ENCODE data around the gene KIF17.

The KIF17 gene

GRCh38 chr1:20710469-20711284 lies 7.1 kb downstream of the KIF17 start:
- DNase-seq (ENCODE audit: low read depth): no peak

GRCh38 chr1:20709868-20710267 lies 7.9 kb downstream of the KIF17 start:
- DNase-seq (ENCODE audit: low read depth): no peak

- no peak for DNase-seq (ENCODE audit: low read depth)
Observed at GRCh38 chr1:20708891-20709290, 8.9 kb downstream of the KIF17 start.

GRCh38 chr1:20708057-20708456 lies 9.8 kb downstream of the KIF17 start:
- no peak for DNase-seq (ENCODE audit: low read depth)

GRCh38 chr1:20706841-20707240 lies 11.0 kb downstream of the KIF17 start:
- DNase-seq (ENCODE audit: low read depth): no peak

GRCh38 chr1:20705203-20705755 lies 12.5 kb downstream of the KIF17 start:
- no peak for DNase-seq (ENCODE audit: low read depth)

DNA sequence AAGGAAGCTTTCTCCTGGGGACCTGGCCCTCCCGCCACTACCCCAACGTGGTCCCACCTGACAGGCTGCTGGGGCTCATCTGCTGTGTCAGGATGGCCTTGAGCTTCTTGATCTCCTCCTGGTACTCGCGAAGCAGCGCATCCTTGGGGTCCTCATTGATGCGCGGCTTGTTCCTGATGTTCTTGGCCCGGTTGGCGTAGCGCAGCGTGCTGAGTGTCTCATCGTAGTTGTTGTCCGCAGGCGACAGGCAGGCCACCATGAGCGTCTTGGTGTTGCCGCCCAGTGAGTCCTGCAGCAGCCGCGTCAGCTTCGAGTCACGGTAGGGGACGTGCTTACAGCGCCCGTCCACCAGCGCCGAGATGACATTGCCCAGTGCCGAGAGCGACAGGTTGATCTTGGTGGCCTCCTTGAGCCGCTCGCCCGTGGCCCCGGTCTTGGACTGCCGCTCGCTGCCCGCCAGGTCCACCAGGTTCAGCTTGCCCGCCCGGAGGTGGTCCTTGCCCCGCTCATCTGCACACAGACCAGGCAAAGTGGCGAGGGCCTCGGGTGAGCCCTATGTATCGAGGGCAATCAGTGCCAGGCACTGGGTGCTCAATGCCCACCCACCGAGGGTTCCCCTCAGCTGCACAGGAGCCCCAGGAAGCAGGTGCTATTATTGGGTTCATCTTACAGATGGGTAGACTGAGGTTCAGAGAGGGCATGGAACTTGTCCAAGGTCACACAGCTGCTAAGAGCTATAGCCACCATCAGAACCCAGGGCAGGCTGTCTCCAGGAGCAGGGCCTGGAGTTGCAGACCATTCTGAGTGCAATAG lies 13.2 kb downstream of the KIF17 start:
- no peak for DNase-seq (ENCODE audit: low read depth)

DNA sequence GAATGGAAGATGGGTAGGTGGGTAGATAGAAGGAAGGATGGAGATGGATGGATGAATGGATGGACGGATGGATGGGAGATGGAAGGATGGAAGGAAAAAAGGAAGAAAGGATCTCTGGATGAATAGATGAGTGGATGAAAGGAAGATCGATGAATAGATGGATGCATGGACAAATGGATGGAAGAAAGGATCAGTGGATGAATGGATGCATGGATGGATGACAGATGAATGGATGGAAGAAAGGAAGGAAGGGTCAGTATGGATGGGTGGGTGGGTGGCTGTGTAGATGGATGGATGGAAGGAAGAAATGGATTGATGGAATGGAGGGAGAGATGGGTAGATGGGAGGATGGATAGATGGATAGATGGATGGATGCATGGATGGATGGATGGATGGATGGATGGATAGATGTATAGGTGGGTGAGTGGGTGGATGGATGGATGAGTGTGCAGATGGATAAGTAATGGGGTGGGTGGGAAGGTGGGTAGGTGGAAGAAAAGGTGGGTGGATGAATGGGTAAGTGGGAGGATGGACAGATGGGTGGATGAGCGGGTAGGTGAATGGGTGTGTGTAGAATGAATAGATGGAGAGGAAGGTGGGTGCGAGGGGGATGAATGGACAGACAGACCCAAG lies 14.6 kb downstream of the KIF17 start:
- DNase-seq (ENCODE audit: low read depth): no peak

- no peak for DNase-seq (ENCODE audit: low read depth)
Observed at GRCh38 chr1:20702416-20702815, 15.4 kb downstream of the KIF17 start.

DNA sequence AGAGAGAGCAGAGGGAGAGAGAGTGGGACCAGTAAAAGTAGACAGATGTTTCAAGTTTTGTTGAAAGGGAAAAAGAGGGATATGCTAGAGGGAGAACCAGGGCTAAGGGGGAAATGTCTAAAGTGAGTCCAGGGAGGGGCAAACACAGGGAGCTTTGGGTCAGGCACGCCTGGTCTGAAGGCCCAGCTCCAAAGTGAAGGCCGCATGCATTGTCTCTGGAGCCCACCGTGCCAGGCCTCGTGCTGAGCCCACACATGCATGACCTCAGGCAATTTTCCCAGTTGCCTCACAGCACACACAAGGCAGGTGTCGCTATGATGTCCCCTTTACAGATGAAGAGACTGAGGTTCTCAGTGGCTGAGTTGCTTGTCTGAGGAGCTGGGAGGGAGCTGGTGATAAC lies 16.0 kb downstream of the KIF17 start:
- no peak for DNase-seq (ENCODE audit: low read depth)

GRCh38 chr1:20701446-20701845 lies 16.4 kb downstream of the KIF17 start:
- no peak for DNase-seq (ENCODE audit: low read depth)

DNA sequence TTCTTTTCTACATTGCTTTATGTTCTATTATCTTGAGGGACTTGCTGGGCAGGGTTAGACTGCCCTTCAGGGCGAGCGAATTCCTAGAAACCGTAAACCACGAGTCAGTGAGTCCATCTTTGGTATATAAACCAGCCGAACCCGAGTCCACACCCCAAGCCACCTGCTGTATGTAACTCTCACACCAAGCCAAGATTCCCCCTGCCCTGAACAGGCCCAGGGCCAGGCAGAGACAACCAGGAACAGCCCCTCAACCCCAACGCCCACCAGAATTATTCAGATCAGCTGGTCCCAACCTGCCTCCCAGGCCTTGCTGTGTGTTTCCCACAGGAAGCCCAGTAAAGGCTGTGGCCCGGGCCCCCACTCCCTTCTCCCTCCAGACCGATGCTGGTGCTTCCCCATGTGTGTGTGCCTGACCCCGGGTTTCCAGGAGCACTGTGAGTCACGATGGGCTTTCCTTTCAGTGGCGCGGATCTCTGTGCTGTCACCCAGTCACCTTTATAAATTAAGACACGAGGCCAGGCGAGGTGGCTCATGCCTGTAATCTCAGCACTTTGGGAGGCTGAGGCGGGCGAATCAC lies 17.1 kb downstream of the KIF17 start:
- no peak for DNase-seq (ENCODE audit: low read depth)

DNA sequence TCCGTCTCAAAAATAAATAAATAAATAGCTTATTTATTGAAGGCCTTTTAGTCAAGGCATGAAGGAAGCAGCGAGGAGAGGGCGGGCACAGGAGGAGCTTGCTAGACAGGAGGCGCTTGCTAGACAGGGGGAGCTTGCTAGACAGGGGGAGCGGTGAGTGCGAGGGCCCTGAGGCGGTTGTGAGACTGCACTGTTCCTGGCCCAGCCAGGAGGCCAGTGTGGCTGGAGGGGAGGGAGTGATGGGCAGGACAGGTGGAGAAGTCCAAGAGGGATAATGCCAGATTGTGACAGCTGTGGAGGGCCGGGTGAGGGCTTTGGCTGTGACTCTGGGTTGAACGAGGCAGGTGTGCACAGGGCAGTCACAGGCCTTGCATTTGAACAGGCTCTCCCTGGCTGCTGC lies 18.2 kb downstream of the KIF17 start:
- DNase-seq (ENCODE audit: low read depth): no peak

DNA sequence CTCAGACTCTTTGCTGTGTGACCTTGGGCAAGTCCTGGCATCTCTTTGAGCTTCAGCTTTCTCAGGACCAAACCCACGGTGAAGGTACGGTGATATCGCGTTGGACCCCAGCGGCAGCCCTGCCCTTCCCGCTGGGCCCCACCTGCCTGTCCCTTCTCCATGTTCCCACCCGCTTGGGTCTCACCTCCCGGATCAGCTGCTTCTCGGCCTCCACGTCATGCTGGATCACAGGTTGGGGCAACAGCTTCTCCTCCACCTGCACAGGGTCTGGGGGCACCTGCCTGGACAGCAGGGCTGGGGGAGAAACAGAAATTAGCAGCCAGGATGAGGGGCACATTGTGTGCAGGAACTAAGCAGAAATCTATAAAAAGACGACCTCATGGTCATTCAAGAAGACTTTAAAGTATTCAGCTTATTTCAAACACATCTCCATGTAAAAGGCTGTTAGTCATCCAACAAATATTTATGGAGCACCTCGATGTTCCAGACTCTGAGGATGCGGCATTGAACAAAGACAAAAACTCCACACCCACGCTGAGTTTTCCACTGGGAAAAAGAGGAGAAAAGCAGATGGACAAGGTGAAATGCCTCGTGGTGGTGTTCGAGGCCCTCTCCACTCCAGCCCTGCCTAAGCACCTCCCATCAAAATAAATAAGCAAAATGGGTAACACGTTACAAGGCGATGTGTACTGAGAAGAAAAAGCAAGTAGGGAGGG lies 19.5 kb downstream of the KIF17 start:
- DNase-seq (ENCODE audit: low read depth): no peak

- DNase-seq (ENCODE audit: low read depth): no peak
Observed at GRCh38 chr1:20697563-20697962, 20.2 kb downstream of the KIF17 start.

DNA sequence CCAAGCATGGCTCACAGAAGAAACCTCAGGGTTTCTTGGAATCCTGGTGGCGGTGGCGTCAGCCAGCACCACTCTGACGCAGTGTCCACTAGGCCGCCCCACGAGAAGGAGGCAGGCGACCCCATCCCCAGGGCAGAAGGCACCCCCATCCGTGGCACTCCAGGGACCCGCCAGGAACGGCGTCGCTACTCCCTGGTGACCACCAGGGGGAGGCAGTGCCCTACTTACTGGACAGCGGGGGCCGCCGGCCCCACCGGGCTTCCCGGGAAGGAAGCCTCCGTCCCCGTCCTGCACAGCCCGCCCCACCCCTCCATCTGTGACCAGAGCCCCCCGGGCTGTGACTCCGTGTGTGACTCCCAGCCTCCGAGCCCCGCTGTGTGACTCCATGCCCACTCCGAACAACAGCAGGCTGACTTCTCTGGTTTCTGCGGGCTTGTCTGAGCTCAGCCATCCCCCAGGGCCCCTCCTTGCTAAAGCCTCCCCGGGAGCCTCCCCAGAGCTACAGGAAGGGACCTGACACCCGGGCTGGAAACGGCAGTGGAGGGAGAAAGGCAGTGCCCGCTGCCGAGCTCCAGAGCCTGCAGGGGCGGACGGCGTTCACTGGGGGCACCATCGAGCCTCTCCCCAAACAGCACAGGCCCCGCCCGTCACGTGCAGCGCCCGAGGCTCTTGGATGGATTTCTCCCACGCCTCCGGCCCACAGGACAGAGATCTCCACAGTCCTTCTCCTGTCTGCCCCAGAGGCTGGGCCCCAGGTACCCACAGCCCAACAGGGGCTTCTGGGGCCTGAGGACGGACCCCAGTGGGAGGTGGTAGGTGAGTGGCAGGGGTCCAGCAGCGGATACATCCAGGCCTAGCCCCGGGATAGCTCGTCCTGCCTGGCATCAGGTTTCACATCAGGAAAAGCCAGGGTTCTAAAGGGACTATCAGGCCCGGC lies 21.1 kb downstream of the KIF17 start:
- DNase-seq (ENCODE audit: low read depth): peak; percentile 61

GRCh38 chr1:20695515-20695914 lies 22.3 kb downstream of the KIF17 start:
- DNase-seq (ENCODE audit: low read depth): no peak

DNA sequence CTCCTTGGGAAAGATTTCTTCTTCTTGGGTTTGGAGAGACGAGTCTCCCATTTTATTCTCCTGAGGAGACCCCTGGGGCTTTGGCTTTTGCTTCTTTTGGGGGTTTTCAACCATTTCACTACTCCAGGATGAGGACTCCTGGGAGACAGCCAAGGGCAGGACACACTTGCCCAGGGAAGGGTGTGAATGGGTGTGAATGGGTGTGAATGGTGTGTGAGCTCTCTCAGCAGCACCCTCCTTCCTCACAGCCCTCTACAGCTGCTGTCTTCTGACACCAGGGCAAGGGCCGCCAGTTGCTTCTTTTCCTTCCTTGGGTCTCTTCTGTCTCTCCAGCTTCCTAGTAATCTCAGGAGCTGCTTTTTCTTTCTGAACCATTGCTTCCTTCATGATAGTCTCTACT lies 24.2 kb downstream of the KIF17 start:
- DNase-seq (ENCODE audit: low read depth): no peak

DNA sequence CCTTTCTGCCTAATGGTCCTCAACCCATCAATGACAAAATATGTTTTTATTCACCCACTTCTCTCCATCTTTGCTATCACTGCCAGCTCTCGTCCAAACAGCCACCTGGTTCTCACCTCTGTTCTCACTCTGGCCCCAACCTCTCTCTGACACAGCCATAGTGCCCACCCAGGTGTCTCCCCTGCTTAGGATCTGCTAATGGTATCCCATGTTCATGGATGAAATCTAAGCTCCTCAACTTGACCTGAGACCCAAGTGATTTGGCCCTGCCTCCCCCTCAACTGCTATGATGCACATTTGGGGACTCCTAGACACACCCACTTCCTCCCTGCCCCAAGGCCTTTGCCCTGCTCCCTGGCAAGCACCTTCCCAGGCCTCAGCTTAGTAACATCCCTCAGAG lies 25.9 kb downstream of the KIF17 start:
- no peak for DNase-seq (ENCODE audit: low read depth)

DNA sequence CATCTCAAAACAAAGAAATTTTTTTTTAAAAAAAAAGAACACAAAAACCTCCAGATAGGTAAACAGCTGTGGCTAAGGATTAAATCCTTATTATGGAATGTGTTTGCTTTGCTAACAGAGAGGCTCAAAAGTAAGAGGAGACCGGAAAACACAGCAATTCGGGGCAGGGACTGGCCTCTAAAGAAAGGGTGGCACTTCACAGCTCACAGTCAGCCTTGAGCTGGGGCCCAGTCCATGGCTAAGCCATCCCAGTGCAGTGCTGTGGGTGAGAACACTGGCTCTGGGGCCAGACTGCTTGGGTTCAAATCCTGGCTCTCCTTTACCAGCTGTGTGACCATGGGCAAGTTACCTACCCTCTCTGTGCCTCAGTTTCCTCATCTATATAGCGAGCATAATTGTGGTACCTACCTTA lies 28.2 kb downstream of the KIF17 start:
- DNase-seq (ENCODE audit: low read depth): no peak

Data from activated T-cell treated with anti-CD3 and anti-CD28 coated beads for 1 hour (primary cell).